Right lobe of liver (tissue), 6 donors: ENCODE data around the gene FBXL13. TPM values are rescaled to one million over a fixed set of nuclear protein-coding genes. Genes with fewer than 3 reads are reported as not detected.
"Not testable (repeated sequence)": the region's sequence is repeated elsewhere in the genome, so short reads cannot be mapped to it uniquely, and the experiment has no call there.

Experiments used
- ATAC-seq, 4 donors: fragments of 200-7000 bp; cut with Tn5 transposase; one replicate each; pipeline ENCODE4 v1.9.1; 2020; ENCODE audit warnings: mild to moderate bottlenecking in 4 of 4, moderate library complexity in 4 of 4
- DNase-seq, 3 donors: peaks; one replicate each; pipeline ENCODE4 v3.0.0-alpha.2; 2020
- H3K27ac ChIP-seq, 3 donors: fragments of 200-600 bp; one replicate each; pipeline ENCODE4 v1.8.0; 2022
- H3K27me3 ChIP-seq, 2 donors: fragments of 200-600 bp; one replicate each; pipeline ENCODE4 v1.8.0; 2022
- H3K36me3 ChIP-seq, 4 donors: fragments of 200-600 bp; sonication (generic) in 1 of 4; one replicate each; pipeline versions ENCODE4 v1.5.1 to v1.8.0; 2017 to 2022; ENCODE audit warnings: control low read depth in 1 of 4
- H3K4me1 ChIP-seq, 4 donors: fragments of 200-600 bp; sonication (generic) in 1 of 4; one replicate each; pipeline versions ENCODE4 v1.5.1 to v1.8.0; 2017 to 2022; ENCODE audit warnings: control low read depth in 1 of 4
- H3K4me3 ChIP-seq, 3 donors: fragments of 200-600 bp; one replicate each; pipeline ENCODE4 v1.8.0; 2022
- H3K9me3 ChIP-seq, 4 donors: fragments of 200-600 bp; sonication (generic) in 1 of 4; one replicate each; pipeline versions ENCODE4 v1.5.1 to v1.8.0; 2017 to 2022; ENCODE audit warnings: control low read depth in 1 of 4
- CTCF ChIP-seq, 4 donors: fragments of 200-600 bp in 3 of 4; fragments of 450-650 bp in 1 of 4; IDR thresholded peaks; one replicate each; pipeline versions ENCODE4 v1.5.1 to v1.8.0; 2016 to 2022; ENCODE audit warnings: antibody characterized with exemption in 4 of 4, mild to moderate bottlenecking in 2 of 4
- POLR2A ChIP-seq: fragments of 450-650 bp; IDR thresholded peaks from one replicate; pipeline ENCODE4 v1.6.1; 2017; ENCODE audit warnings: antibody characterized with exemption, mild to moderate bottlenecking
- WGBS: methylation state at CpG from one replicate; pipeline ENCODE4 v1.1.6; 2018; ENCODE audit warnings: low coverage, low lambda C conversion rate; ENCODE audit not compliant: insufficient coverage; ENCODE audit errors: missing lambda C conversion rate; 5-methylcytosine and 5-hydroxymethylcytosine counted together
- intact Hi-C, 2 donors: fragments of 100-400 bp; cut with DNase I; formaldehyde crosslinking; loops; one replicate each; pipeline versions ENCODE4 v1.11.2 to v1.14.1; 2022
- total RNA-seq, 6 experiments: library from RNA; depleted of rRNA in 2 of 6; stranded (reverse); fragments of >200 nt in 2 of 6; fragmentation: NEBNext Ultra II Directional in 3 of 6; extraction: Animal tissue kit (Norgen Biotek cat#: 25700) in 3 of 6; gene quantifications; one replicate each; pipeline versions ENCODE4 v1.1.0 to v1.2.4, GENCODE V29; 2016 to 2023
- donor health status: DM: no; HTN: yes; CAD: no.
- donor health status: DM: no; HTN: no; CAD: no.
- donor health status: DM: no; HTN: no; CAD: no.
- donor health status: DM: no; HTN: yes; CAD: no.
- donor health status: DM: no; HTN: yes; CAD: no.

The FBXL13 gene
- total RNA-seq, 6 experiments from 2014 or later, result 0.12 to 0.31 (median 0.20) TPM; not detected in 2

GRCh38 chr7:103083210-103083609 lies 8.6 kb upstream of the FBXL13 start:
- H3K27me3 ChIP-seq, result no peaks in the 10 kb centered on the region
- H3K4me1 ChIP-seq, result no peaks in the 10 kb centered on the region
- TF ChIP-seq POLR2A (no peak), CTCF (IDR thresholded peaks at IDR 0.05) (no peak)
- H3K9me3 ChIP-seq, result no peaks in the 10 kb centered on the region
- intact Hi-C loops, result no loop called here
- DNase-seq (no peak), ATAC-seq (no peak)
- 94% methylated on average over 2 of the region's 3 CpGs for WGBS
- no peak overlapping the region for H3K4me3 ChIP-seq
- peaks cover 0 to 23% (median 0%) of the 10 kb centered on the region in 4 donors for H3K36me3 ChIP-seq
- H3K27ac ChIP-seq, result no peak overlapping the region

GRCh38 chr7:103082497-103082896 lies 7.9 kb upstream of the FBXL13 start:
- no peaks in the 10 kb centered on the region for H3K4me1 ChIP-seq
- DNase-seq (no peak), ATAC-seq (no peak)
- H3K36me3 ChIP-seq, result peaks cover 0 to 21% (median 0%) of the 10 kb centered on the region in 4 donors
- 86% methylated on average over 1 of the region's 1 CpG for WGBS
- no peaks in the 10 kb centered on the region for H3K9me3 ChIP-seq
- intact Hi-C loops, result no loop called here
- TF ChIP-seq CTCF (IDR thresholded peaks at IDR 0.05), result no peak
- no peak for TF ChIP-seq POLR2A
- no peak overlapping the region for H3K4me3 ChIP-seq
- no peaks in the 10 kb centered on the region for H3K27me3 ChIP-seq
- H3K27ac ChIP-seq, result no peak overlapping the region

- Histone ChIP-seq H3K27me3 (no peaks in the 10 kb centered on the region), H3K27ac (no peak overlapping the region), H3K4me1 (peaks cover 0 to 12% (median 0%) of the 10 kb centered on the region in 4 donors), H3K36me3 (peaks cover 0 to 17% (median 0%) of the 10 kb centered on the region in 4 donors), H3K4me3 (no peak overlapping the region), H3K9me3 (no peaks in the 10 kb centered on the region)
- intact Hi-C loops, result no loop called here
- WGBS, result 100% methylated on average over 2 of the region's 2 CpGs
- DNase-seq (no peak), ATAC-seq (no peak)
- TF ChIP-seq CTCF (IDR thresholded peaks at IDR 0.05) (no peak), POLR2A (no peak)
Observed at GRCh38 chr7:103080923-103081322, 6.3 kb upstream of the FBXL13 start.

DNA sequence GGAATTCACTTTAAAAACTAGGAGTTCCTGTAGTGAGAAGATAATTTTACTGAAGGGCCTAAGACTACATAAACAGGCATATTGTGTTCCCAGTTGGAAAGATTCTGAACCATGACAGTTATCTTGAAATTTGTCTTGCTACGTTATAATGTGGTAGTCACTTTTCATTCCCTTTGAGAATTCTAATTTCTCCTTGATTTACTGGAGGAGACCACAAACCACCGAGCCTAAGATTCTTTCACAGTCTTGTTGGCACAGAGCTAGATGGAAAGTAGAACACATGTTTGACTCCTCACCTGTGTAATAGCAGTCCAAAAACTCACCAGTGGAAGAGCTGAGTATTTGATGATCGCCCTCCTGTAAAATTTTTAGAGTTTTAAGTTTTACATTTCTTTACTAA lies 5.2 kb upstream of the FBXL13 start:
- Histone ChIP-seq H3K4me3 (no peak overlapping the region), H3K4me1 (peaks cover 0 to 15% (median 0%) of the 10 kb centered on the region in 4 donors), H3K9me3 (no peaks in the 10 kb centered on the region), H3K27me3 (no peaks in the 10 kb centered on the region), H3K36me3 (peaks cover 0 to 12% (median 0%) of the 10 kb centered on the region in 4 donors), H3K27ac (no peak overlapping the region)
- WGBS, result 94% methylated on average over 3 of the region's 3 CpGs
- DNase-seq (no peak), ATAC-seq (no peak)
- intact Hi-C loops, result no loop called here
- no peak for TF ChIP-seq POLR2A
- TF ChIP-seq CTCF (IDR thresholded peaks at IDR 0.05), result no peak

DNA sequence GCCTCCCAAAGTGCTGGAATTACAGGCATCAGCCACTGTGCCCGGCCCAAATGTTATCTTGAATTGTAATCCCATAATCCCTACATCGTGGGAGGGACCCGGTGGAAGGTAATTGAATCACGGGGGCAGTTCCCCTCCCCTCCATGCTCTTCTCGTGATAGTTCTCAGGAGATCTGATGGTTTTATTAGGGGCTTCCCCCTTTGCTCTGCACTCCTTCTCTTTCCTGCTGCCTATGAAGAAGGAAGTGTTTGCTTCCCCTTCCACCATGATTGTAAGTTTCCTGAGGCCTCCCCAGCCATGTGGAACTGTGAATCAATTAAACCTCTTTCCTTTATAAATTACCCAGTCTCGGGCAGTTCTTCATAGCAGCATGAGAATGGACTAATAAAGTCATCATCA lies 3.6 kb upstream of the FBXL13 start:
- DNase-seq, H3K36me3 ChIP-seq, H3K27ac ChIP-seq, intact Hi-C loops, H3K27me3 ChIP-seq, ATAC-seq, H3K4me3 ChIP-seq, H3K9me3 ChIP-seq: not testable (repeated sequence)
- H3K4me1 ChIP-seq, result peaks cover 0 to 15% (median 2%) of the 10 kb centered on the region in 4 donors
- WGBS, result 78% methylated on average over 5 of the region's 6 CpGs
